CD8-positive, alpha-beta memory T cell (primary cell): Measurements from ENCODE around the gene PARPBP. TPM values are rescaled to one million over a fixed set of nuclear protein-coding genes. Genes with fewer than 3 reads are reported as not detected.
"Not testable (repeated sequence)": the region's sequence is repeated elsewhere in the genome, so short reads cannot be mapped to it uniquely, and the experiment has no call there.

Experiments used
- CTCF ChIA-PET: fragments of 350-600 bp; sonication (Branson Sonifier 250); formaldehyde crosslinking; loops from one replicate; lab custom pipeline; 2021; ENCODE audit warnings: antibody characterized with exemption; lab: Charles Lee
- POLR2A ChIA-PET: fragments of 350-600 bp; sonication (Branson Sonifier 250); formaldehyde crosslinking; loops from one replicate; lab custom pipeline; 2021; ENCODE audit warnings: antibody characterized with exemption; lab: Charles Lee
- DNase-seq, 5 donors: peaks; one replicate each; pipeline versions ENCODE4 v3.0.0 to v3.0.0-alpha.2; 2020 to 2022; ENCODE audit warnings: mixed read lengths in 1 of 5
- H3K27ac ChIP-seq: one replicate; pipeline ENCODE4 v1.7.0; 2013; ENCODE audit warnings: low read depth, mild to moderate bottlenecking, low read length, moderate library complexity
- H3K27me3 ChIP-seq: 2 replicates; pipeline ENCODE4 v1.7.0; 2013; ENCODE audit warnings: low read length, mild to moderate bottlenecking; ENCODE audit not compliant: insufficient read depth, poor library complexity, severe bottlenecking
- H3K36me3 ChIP-seq: 2 replicates; pipeline ENCODE4 v1.7.0; 2013; ENCODE audit warnings: mild to moderate bottlenecking, low read length, moderate library complexity; ENCODE audit not compliant: insufficient read depth
- H3K4me1 ChIP-seq: 2 replicates; pipeline ENCODE4 v1.7.0; 2013; ENCODE audit warnings: mild to moderate bottlenecking, low read length, moderate library complexity; ENCODE audit not compliant: insufficient read depth
- H3K4me3 ChIP-seq: 2 replicates; pipeline ENCODE4 v1.7.0; 2013; ENCODE audit warnings: mild to moderate bottlenecking, low read length
- H3K9me3 ChIP-seq: 2 replicates; pipeline ENCODE4 v1.7.0; 2013; ENCODE audit warnings: mild to moderate bottlenecking, low read length
- H3K27ac Mint-ChIP-seq, 8 donors: one replicate each; pipeline ENCODE4 v1.8.0; 2020 to 2021; ENCODE audit warnings: mixed read lengths in 8 of 8, mild to moderate bottlenecking in 6 of 8, inconsistent platforms in 3 of 8, moderate library complexity in 3 of 8
- H3K27me3 Mint-ChIP-seq, 2 donors: one replicate each; pipeline ENCODE4 v1.8.0; 2020 to 2021; ENCODE audit warnings: mixed read lengths in 2 of 2, mild to moderate bottlenecking in 1 of 2, moderate library complexity in 1 of 2
- H3K36me3 Mint-ChIP-seq, 3 donors: one replicate each; pipeline ENCODE4 v1.8.0; 2020 to 2021; ENCODE audit warnings: mixed read lengths in 3 of 3, inconsistent platforms in 1 of 3, mild to moderate bottlenecking in 1 of 3
- H3K4me1 Mint-ChIP-seq, 3 donors: one replicate each; pipeline ENCODE4 v1.8.0; 2020 to 2021; ENCODE audit warnings: mixed read lengths in 3 of 3, inconsistent platforms in 1 of 3, mild to moderate bottlenecking in 1 of 3
- H3K4me3 Mint-ChIP-seq, 7 donors: one replicate each; pipeline ENCODE4 v1.8.0; 2020 to 2021; ENCODE audit warnings: mixed read lengths in 7 of 7, mild to moderate bottlenecking in 6 of 7, moderate library complexity in 4 of 7, inconsistent platforms in 2 of 7
- H3K9me3 Mint-ChIP-seq, 5 donors: one replicate each; pipeline ENCODE4 v1.8.0; 2020 to 2022; ENCODE audit warnings: mixed read lengths in 5 of 5, mild to moderate bottlenecking in 3 of 5, moderate library complexity in 2 of 5, inconsistent platforms in 1 of 5
- polyA plus RNA-seq: library from polyadenylated mRNA; unstranded; fragments of 300-500 nt; fragmentation: Illumina TruSeq; gene quantifications from one replicate; pipeline ENCODE4 v1.2.3, GENCODE V29; 2021
- total RNA-seq, 2 experiments: library from RNA; stranded (reverse); gene quantifications; one replicate each; pipeline ENCODE4 v1.2.3, GENCODE V29; 2021

Gene PARPBP
- total and polyA plus RNA-seq, 3 experiments from 2014 or later: 1.7 to 21.2 (median 19.5) TPM

DNA sequence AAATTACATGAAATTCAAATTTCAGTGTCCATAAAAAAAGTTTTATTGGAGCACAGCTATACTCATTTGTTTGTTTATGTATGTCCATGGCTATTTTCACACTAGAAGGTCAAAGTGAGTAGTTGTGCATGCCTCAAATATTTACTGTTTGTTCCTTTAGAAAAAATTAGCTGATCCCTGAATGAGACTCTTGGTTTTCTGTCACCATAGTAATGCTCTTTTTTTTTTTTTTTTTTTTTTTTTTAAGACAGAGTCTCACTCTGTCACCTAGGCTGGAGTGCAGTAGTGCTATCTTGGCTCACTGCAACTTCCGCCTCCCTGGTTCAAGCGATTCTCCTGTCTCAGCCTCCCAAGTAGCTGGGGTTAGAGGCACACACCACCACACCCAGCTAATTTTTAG, 1.3 kb downstream of the PARPBP start:
- Mint-ChIP-seq H3K4me3 (peak overlapping the region in 2 of 7 donors; percentile 92 to 97), H3K36me3 (peaks cover 0 to 19% (median 3%) of the 10 kb centered on the region in 3 donors), H3K27ac (peak overlapping the region in 5 of 8 donors; percentile 13 to 99 (median 90)), H3K4me1 (peaks cover 16 to 31% (median 31%) of the 10 kb centered on the region in 3 donors)
- H3K36me3 ChIP-seq, DNase-seq, H3K9me3 ChIP-seq, H3K4me3 ChIP-seq, H3K9me3 Mint-ChIP-seq, H3K27me3 ChIP-seq, H3K27me3 Mint-ChIP-seq, CTCF ChIA-PET: not testable (repeated sequence)
- peaks cover 15% of the 10 kb centered on the region for H3K4me1 ChIP-seq
- POLR2A ChIA-PET: interaction anchor here (0.6 kb wide), 1 partner anchor 248 kb away, joined by 3 read pairs; no protein-coding TSS in a partner anchor
- peak overlapping the region; percentile 91 for H3K27ac ChIP-seq

DNA sequence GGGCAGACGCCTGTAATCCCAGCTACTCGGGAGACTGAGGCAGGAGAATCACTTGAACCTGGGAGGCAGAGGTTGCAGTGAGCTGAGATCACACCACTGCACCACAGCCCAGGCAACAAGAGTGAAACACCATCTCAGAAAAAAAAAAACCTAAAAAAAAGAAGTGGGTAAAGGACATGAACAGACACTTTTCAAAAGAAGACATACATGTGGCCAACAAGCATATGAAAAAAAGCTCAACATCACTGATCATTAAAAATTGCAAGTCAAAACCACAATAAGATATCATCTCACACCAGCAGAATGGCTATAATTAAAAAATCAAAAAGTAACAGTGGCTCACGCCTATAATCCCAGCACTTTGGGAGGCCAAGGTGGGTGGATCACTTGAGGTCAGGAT, 10.7 kb downstream of the PARPBP start:
- H3K27ac Mint-ChIP-seq, H3K27ac ChIP-seq, H3K9me3 Mint-ChIP-seq, H3K9me3 ChIP-seq, H3K4me1 ChIP-seq, H3K36me3 ChIP-seq, H3K36me3 Mint-ChIP-seq, POLR2A ChIA-PET, CTCF ChIA-PET, DNase-seq, H3K27me3 Mint-ChIP-seq, H3K4me3 ChIP-seq, H3K4me1 Mint-ChIP-seq, H3K4me3 Mint-ChIP-seq, H3K27me3 ChIP-seq: not testable (repeated sequence)

DNA sequence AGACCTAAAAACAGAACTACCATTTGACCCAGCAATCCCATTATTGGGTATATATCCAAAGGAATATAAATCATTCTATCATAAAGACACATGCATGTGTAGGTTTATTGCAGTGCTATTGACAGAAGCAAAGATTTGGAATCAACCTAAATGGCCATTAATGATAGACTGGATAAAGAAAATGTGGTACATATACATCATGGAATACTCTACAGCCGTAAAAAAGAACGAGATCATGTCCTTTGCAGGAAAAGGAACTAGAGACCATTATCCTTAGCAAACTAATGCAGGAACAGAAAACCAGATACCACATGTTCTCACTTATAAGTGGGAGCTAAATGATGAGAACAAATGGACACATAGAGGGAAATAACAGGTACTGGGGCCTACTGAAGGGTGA, 11.5 kb downstream of the PARPBP start:
- H3K4me3 Mint-ChIP-seq, H3K4me1 ChIP-seq, H3K4me3 ChIP-seq, H3K27ac ChIP-seq, POLR2A ChIA-PET, H3K27me3 Mint-ChIP-seq, H3K27ac Mint-ChIP-seq, H3K9me3 ChIP-seq, H3K36me3 ChIP-seq, DNase-seq, H3K9me3 Mint-ChIP-seq, CTCF ChIA-PET, H3K27me3 ChIP-seq, H3K4me1 Mint-ChIP-seq: not testable (repeated sequence)
- peaks cover 0 to 11% (median 4%) of the 10 kb centered on the region in 3 donors for H3K36me3 Mint-ChIP-seq

DNA sequence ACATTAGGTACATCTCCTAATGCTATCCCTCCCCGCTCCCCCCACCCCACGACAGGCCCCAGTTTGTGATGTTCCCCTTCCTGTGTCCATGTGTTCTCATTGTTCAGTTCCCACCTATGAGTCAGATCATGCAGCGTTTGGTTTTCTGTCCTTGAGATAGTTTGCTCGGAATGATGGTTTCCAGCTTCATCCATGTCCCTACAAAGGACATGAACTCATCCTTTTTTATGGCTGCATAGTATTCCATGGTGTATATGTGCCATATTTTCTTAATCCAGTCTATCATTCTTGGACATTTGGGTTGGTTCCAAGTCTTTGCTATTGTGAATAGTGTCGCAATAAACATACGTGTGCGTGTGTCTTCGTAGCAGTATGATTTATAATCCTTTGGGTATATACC, 17.6 kb downstream of the PARPBP start:
- CTCF ChIA-PET: interaction anchor here (1.0 kb wide), 1 partner anchor 14 kb away, joined by 3 read pairs; no protein-coding TSS in a partner anchor

DNA sequence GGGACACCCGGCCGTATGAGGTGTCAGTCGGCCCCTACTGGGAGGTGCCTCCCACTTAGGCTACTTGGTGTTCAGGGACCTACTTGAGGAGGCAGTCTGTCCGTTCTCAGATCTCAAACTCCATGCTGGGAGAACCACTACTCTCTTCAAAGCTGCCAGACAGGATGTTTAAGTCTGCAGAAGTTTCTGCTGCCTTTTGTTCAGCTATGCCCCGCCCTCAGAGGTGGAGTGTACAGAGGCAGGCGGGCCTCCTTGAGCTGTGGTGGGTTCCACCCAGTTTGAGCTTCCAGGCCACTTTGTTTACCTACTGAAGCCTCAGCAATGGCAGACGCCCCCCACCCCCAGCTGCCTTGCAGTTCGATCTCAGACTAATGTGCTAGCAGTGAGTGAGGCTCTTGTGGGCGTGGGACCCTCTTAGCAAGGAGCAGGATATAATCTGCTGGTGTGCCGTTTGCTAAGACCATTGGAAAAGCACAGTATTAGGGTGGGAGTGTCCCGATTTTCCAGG, 22.9 kb downstream of the PARPBP start:
- H3K27ac Mint-ChIP-seq, H3K9me3 Mint-ChIP-seq, H3K27me3 Mint-ChIP-seq, CTCF ChIA-PET, H3K27me3 ChIP-seq, H3K4me1 Mint-ChIP-seq, POLR2A ChIA-PET, H3K27ac ChIP-seq, H3K4me1 ChIP-seq, H3K4me3 ChIP-seq, H3K9me3 ChIP-seq, H3K36me3 ChIP-seq, H3K4me3 Mint-ChIP-seq: not testable (repeated sequence)
- peak in 1 of 5 donors; percentile 17 for DNase-seq
- peaks cover 0 to 11% (median 0%) of the 10 kb centered on the region in 3 donors for H3K36me3 Mint-ChIP-seq

More for the DNA sequence above, 17.6 kb downstream of the PARPBP start:
- H3K27ac Mint-ChIP-seq, POLR2A ChIA-PET, H3K36me3 Mint-ChIP-seq, H3K4me1 ChIP-seq, H3K27me3 Mint-ChIP-seq, H3K27ac ChIP-seq, DNase-seq, H3K4me1 Mint-ChIP-seq, H3K9me3 ChIP-seq, H3K36me3 ChIP-seq, H3K4me3 ChIP-seq, H3K9me3 Mint-ChIP-seq, H3K27me3 ChIP-seq, H3K4me3 Mint-ChIP-seq: not testable (repeated sequence)

DNA sequence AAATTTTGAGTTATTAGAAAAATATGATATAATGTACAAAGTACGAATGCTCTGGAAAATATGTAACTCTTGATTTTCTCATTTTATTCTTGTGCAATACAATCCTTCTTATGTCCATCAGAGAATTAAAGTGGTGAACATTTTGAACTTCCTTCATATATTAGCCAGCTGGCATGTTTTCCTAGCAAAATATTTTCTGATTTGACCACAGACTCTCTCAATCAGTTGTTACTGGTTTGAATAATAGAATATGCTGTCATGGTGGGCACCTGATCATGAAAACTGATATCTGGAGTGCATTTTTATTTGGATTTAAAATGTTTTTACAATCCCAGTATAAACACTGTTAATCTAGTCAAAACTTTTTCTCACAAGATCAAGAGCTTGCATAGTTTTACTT, 24.2 kb downstream of the PARPBP start:
- CTCF ChIA-PET: no interaction called here

DNA sequence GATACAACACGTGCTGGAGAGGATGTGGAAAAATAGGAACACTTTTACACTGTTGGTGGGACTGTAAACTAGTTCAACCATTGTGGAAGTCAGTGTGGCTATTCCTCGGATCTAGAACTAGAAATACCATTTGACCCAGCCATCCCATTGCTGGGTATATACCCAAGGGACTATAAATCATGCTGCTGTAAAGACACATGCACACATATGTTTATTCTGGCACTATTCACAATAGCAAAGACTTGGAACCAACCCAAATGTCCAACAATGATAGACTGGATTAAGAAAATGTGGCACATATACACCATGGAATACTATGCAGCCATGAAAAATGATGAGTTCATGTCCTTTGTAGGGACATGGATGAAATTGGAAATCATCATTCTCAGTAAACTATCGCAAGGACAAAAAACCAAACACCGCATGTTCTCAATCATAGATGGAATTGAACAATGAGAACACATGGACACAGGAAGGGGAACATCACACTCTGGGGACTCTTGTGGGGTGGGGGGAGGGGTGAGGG, 27.1 kb downstream of the PARPBP start:
- H3K27ac Mint-ChIP-seq, H3K27me3 ChIP-seq, H3K27me3 Mint-ChIP-seq, CTCF ChIA-PET, H3K27ac ChIP-seq, H3K9me3 Mint-ChIP-seq, H3K4me3 ChIP-seq, H3K4me3 Mint-ChIP-seq, H3K4me1 ChIP-seq, H3K36me3 Mint-ChIP-seq, H3K36me3 ChIP-seq, POLR2A ChIA-PET, DNase-seq, H3K4me1 Mint-ChIP-seq, H3K9me3 ChIP-seq: not testable (repeated sequence)

More for the DNA sequence above, 24.2 kb downstream of the PARPBP start:
- DNase-seq: no peak
- Histone ChIP-seq H3K36me3 (no peaks in the 10 kb centered on the region), H3K4me3 (no peak overlapping the region), H3K4me1 (no peaks in the 10 kb centered on the region), H3K27me3 (no peaks in the 10 kb centered on the region), H3K9me3 (no peaks in the 10 kb centered on the region), H3K27ac (no peak overlapping the region)
- POLR2A ChIA-PET: no interaction called here
- Mint-ChIP-seq H3K4me3 (no peak overlapping the region), H3K27me3 (no peaks in the 10 kb centered on the region), H3K9me3 (peaks cover 0 to 2% (median 0%) of the 10 kb centered on the region in 5 donors), H3K27ac (no peak overlapping the region), H3K4me1 (no peaks in the 10 kb centered on the region), H3K36me3 (peaks cover 0 to 11% (median 0%) of the 10 kb centered on the region in 3 donors)

DNA sequence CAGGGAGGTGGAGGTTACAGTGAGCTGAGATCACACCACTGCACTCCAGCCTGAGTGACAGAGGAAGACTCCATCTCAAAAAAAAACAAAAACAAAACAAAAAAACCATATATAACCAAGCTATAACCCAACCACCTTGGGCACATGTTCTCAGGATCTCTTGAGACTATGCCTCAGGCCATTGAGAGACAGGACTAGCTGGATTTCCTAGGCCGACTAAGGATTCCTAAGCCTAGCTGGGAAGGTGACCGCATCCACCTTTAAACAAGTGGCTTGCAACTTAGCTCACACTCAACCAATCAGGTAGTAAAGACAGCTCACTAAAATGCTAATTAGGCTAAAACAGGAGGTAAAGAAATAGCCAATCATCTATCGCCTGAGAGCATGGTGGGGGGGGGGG, 35.2 kb downstream of the PARPBP start:
- H3K36me3 Mint-ChIP-seq, H3K4me3 Mint-ChIP-seq, H3K36me3 ChIP-seq, H3K27ac Mint-ChIP-seq, POLR2A ChIA-PET, H3K27me3 ChIP-seq, H3K4me3 ChIP-seq, H3K4me1 Mint-ChIP-seq, H3K27ac ChIP-seq, H3K27me3 Mint-ChIP-seq, H3K4me1 ChIP-seq, CTCF ChIA-PET, H3K9me3 ChIP-seq, DNase-seq, H3K9me3 Mint-ChIP-seq: not testable (repeated sequence)
